Measurements from ENCODE around the gene PPP1R9A. TPM values are rescaled to one million over a fixed set of nuclear protein-coding genes. Genes with fewer than 3 reads are reported as not detected.

The PPP1R9A gene
- total RNA-seq, 2 experiments from 2014 or later: not detected

DNA sequence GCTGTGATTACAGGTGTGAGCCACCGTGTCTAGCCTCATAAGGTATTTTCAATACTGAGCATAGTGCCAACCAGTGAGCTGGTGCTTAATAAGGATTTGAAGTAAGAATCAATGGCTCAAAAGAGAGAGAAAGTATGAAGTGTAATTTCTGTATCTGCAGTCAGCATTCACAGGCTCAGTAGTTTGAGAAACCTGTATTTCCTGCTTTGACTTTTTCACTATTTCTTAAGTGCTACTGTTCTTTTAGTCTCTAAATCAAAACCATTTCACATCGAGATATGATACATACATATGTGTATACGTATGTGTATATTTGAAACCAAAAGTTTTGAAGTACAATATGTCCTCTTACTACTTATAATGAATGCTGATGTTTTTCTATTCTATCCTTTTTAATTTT lies 189.9 kb downstream of the PPP1R9A start:
- Mint-ChIP-seq H3K27ac (no peak overlapping the region), H3K4me1 (no peaks in the 10 kb centered on the region), H3K27me3 (peaks cover 2% of the 10 kb centered on the region), H3K4me3 (no peak overlapping the region), H3K36me3 (ENCODE audit: low read depth) (no peaks in the 10 kb centered on the region), H3K9me3 (ENCODE audit: low read depth) (no peaks in the 10 kb centered on the region)
- DNase-seq (no peak), ATAC-seq (no peak)
- CTCF ChIA-PET: interaction anchor here (0.6 kb wide), 1 partner anchor 17 kb away, joined by 3 read pairs; no protein-coding TSS in a partner anchor
- POLR2A ChIA-PET: no interaction called here
- intact Hi-C loops (cut with DNase I, micrococcal nuclease): no loop called here

DNA sequence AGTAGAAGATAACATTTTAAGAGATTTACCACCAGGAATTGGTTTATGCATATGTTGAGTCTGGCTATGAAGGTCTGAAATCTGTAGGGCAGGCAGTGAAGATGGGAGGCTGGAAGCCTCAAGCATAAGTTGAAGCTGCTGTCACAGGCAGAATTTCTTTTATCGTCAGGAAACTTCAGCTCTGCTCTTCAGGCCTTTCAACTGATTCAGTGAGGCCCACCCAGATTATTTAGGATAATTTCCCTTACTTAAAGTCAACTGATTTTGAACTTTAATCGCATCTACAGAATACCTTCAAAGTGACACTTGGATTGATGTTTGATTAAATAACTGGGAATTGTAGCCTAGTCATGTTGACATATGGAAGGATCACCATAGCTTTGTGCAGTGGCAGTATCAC lies 190.5 kb downstream of the PPP1R9A start:
- intact Hi-C loops (cut with DNase I, micrococcal nuclease): no loop called here
- ChIA-PET CTCF (no interaction called here), POLR2A (no interaction called here)
- no peaks in the 10 kb centered on the region for H3K36me3 Mint-ChIP-seq (ENCODE audit: low read depth)
- ATAC-seq (no peak), DNase-seq (no peak)
- H3K27ac Mint-ChIP-seq: no peak overlapping the region
- H3K4me3 Mint-ChIP-seq: no peak overlapping the region
- no peaks in the 10 kb centered on the region for H3K4me1 Mint-ChIP-seq
- H3K27me3 Mint-ChIP-seq: peaks cover 2% of the 10 kb centered on the region
- H3K9me3 Mint-ChIP-seq (ENCODE audit: low read depth): no peaks in the 10 kb centered on the region

DNA sequence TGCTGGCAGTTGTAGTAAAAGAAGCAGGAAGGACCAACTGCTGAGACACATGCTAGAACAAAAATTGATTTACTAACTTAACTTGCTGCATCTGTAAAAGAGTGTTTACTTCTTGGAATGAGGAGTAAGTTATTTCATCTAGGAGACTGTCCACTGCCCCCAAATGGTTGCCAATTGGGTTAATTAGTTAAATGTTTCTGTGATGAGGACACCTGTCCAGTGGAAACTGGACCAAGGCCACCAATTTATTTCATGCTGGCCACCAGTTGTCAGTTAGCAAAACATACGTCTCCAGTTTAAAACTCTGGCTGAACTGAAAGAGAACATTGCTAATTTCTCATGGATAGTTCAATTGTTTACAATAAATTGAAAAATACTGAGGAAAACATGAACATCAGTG lies 191.7 kb downstream of the PPP1R9A start:
- Mint-ChIP-seq H3K4me3 (no peak overlapping the region), H3K9me3 (ENCODE audit: low read depth) (no peaks in the 10 kb centered on the region), H3K27me3 (peaks cover 2% of the 10 kb centered on the region), H3K36me3 (ENCODE audit: low read depth) (no peaks in the 10 kb centered on the region), H3K4me1 (no peaks in the 10 kb centered on the region), H3K27ac (no peak overlapping the region)
- ChIA-PET POLR2A (no interaction called here), CTCF (no interaction called here)
- ATAC-seq (no peak), DNase-seq (no peak)
- intact Hi-C loops (cut with DNase I, micrococcal nuclease): no loop called here

DNA sequence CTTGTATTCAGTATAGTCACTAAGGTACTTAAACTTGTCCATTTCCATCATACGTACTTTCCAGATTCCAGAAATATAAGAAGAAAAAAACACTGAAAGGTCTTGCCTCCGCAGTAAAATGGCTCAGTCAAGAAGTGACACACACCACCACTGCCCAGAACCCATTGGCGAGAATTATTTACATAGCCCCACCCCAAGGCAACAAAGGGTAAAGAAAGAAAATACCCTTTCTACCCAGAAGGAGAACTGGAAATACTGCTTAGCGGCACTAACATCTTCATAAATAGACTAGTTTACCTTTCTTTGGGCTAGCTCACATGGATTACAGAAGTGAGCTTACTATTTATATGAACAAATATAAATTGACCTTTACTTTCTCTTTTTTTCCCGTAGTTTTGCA lies 194.0 kb downstream of the PPP1R9A start:
- Mint-ChIP-seq H3K4me1 (no peaks in the 10 kb centered on the region), H3K27ac (no peak overlapping the region), H3K36me3 (ENCODE audit: low read depth) (no peaks in the 10 kb centered on the region), H3K4me3 (no peak overlapping the region), H3K27me3 (no peaks in the 10 kb centered on the region), H3K9me3 (ENCODE audit: low read depth) (no peaks in the 10 kb centered on the region)
- DNase-seq (no peak), ATAC-seq (no peak)
- POLR2A ChIA-PET: no interaction called here
- CTCF ChIA-PET: no interaction called here
- intact Hi-C loops (cut with DNase I, micrococcal nuclease): no loop called here

DNA sequence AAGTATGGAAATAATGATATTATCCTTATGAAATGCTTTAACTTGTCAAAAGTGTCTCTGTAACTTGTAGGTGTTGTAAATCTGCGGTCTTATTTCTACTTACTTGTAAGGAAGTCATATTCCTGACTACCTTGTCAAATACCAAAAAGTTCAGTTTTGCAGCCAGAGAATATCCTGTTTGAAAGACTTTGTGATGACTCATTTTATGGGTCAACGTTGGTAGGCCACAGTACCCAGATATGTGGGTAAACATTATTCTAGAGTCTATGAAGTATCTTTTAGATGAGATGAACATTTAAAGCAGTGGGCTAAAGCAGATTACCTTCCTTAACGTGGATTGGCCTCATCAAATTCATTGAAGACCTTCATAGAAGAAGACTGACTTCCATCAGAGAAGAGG lies 195.3 kb downstream of the PPP1R9A start:
- intact Hi-C loops (cut with DNase I, micrococcal nuclease): no loop called here
- ATAC-seq: no peak
- POLR2A ChIA-PET: no interaction called here
- H3K4me1 Mint-ChIP-seq: no peaks in the 10 kb centered on the region
- H3K27ac Mint-ChIP-seq: no peak overlapping the region
- no peak overlapping the region for H3K4me3 Mint-ChIP-seq
- H3K27me3 Mint-ChIP-seq: no peaks in the 10 kb centered on the region
- H3K36me3 Mint-ChIP-seq (ENCODE audit: low read depth): no peaks in the 10 kb centered on the region
- CTCF ChIA-PET: no interaction called here
- no peak for DNase-seq
- H3K9me3 Mint-ChIP-seq (ENCODE audit: low read depth): no peaks in the 10 kb centered on the region

DNA sequence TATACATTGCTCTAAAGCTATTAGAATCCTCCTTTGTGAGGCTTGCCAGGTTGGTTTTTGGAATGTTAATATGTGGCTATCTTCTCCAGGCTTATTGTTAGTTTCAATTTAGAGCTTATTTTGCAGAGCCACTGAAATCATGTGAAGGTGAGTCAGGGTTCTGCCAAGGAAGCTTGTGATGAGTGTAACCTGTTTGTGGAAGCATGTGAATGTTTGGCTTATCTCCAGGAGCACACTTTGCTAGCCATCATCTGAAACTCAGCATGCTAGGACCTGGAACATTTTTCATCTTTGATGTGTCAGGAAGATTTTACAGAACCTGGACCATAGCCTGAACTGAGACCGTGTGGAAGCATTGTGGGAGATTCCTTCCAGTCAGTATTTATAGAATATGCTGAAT lies 197.3 kb downstream of the PPP1R9A start:
- no peaks in the 10 kb centered on the region for H3K4me1 Mint-ChIP-seq
- no peaks in the 10 kb centered on the region for H3K36me3 Mint-ChIP-seq (ENCODE audit: low read depth)
- no peaks in the 10 kb centered on the region for H3K9me3 Mint-ChIP-seq (ENCODE audit: low read depth)
- no peak overlapping the region for H3K27ac Mint-ChIP-seq
- no peak overlapping the region for H3K4me3 Mint-ChIP-seq
- ChIA-PET CTCF (no interaction called here), POLR2A (no interaction called here)
- intact Hi-C loops (cut with DNase I, micrococcal nuclease): no loop called here
- ATAC-seq: no peak
- DNase-seq: no peak
- H3K27me3 Mint-ChIP-seq: no peaks in the 10 kb centered on the region

DNA sequence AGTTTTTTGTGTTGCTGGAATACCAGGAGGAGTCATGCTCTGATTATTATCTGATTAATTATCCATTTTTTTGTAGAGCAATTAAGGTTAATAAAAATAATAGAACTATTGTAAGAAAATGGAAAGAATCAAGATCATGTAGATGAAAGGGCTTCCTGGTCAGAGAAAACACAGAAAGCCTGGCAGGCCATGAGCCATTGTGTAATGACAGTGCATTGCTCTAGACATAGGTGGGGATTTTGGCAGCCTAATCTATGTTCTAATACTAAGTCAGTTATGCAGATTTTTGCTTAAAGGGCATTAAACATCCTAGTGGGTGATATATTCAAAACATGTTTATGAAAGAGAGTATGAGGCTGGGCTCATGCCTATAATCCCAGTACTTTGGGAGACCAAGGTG lies 198.2 kb downstream of the PPP1R9A start:
- no peak for DNase-seq
- Mint-ChIP-seq H3K4me3 (no peak overlapping the region), H3K27me3 (no peaks in the 10 kb centered on the region), H3K36me3 (ENCODE audit: low read depth) (no peaks in the 10 kb centered on the region), H3K4me1 (no peaks in the 10 kb centered on the region), H3K9me3 (ENCODE audit: low read depth) (no peaks in the 10 kb centered on the region), H3K27ac (no peak overlapping the region)
- ChIA-PET CTCF (no interaction called here), POLR2A (no interaction called here)
- ATAC-seq: no peak
- intact Hi-C loops (cut with DNase I, micrococcal nuclease): no loop called here

DNA sequence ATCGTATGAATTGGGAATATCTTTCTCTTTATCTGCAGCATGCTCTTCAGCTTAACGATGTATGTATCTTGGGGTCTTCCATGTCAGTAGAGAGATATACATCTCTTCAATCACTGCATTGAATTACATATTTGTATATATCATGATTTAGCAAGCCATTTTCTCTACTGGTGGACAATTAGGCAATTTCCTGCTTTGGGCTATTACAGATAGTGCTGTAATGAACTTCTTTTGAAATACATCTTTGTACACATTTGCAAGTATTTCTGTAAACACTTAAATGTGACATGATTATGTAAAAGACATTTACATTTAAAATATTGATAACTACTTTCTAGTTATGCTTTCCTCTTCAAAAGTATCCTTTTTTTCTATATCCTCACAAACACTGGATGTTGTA lies 199.0 kb downstream of the PPP1R9A start:
- no peaks in the 10 kb centered on the region for H3K9me3 Mint-ChIP-seq (ENCODE audit: low read depth)
- POLR2A ChIA-PET: no interaction called here
- no peaks in the 10 kb centered on the region for H3K4me1 Mint-ChIP-seq

DNA sequence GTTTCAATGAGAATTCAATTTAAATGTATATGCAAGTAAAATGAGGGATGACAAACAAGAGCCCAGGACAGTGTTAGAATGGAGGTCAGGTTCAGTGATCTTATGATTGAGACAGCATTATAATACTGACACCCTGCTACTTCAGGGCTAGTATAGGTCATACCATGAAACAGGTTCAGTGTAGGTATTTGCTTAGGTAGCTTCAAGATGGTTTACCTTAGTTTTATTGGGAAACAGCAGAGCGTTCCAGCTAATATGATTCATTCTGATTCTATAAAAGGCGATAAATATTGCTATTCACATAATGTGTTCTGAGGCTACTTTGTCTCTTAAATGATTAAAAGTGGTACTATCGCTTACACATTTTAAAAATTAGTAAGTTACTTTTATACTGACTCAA lies 203.3 kb downstream of the PPP1R9A start:
- POLR2A ChIA-PET: no interaction called here
- Mint-ChIP-seq H3K4me3 (no peak overlapping the region), H3K27ac (no peak overlapping the region), H3K36me3 (ENCODE audit: low read depth) (no peaks in the 10 kb centered on the region), H3K4me1 (no peaks in the 10 kb centered on the region), H3K27me3 (no peaks in the 10 kb centered on the region), H3K9me3 (ENCODE audit: low read depth) (no peaks in the 10 kb centered on the region)
- no peak for ATAC-seq
- CTCF ChIA-PET: no interaction called here
- DNase-seq: no peak
- intact Hi-C loops (cut with DNase I, micrococcal nuclease): no loop called here

More for the DNA sequence above, 199.0 kb downstream of the PPP1R9A start:
- intact Hi-C loops (cut with DNase I, micrococcal nuclease): no loop called here
- ATAC-seq: no peak
- H3K27ac Mint-ChIP-seq: no peak overlapping the region
- H3K4me3 Mint-ChIP-seq: no peak overlapping the region
- CTCF ChIA-PET: interaction anchor here (0.6 kb wide), 2 partner anchors 217 to 295 kb away, joined by 3 read pairs; no protein-coding TSS in a partner anchor
- no peaks in the 10 kb centered on the region for H3K27me3 Mint-ChIP-seq
- no peaks in the 10 kb centered on the region for H3K36me3 Mint-ChIP-seq (ENCODE audit: low read depth)
- no peak for DNase-seq

DNA sequence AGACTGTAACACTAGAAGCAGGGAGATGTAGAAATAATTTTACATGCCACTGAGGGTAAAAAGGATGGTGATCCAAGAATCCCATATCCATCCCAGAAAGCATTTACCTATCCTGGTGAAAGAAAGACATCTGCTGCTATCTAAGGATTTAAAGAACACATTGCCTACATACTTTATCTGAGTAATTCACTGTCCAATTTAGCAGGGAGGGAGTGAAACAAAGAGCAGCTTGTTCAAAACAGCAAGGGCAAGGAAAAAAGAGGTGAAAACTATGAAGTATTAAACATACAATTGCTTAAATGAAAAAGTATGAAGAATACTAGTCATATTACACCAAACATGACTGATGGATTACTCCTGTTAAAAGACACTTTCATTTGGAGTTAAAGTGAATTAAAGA lies 206.2 kb downstream of the PPP1R9A start:
- H3K36me3 Mint-ChIP-seq (ENCODE audit: low read depth): no peaks in the 10 kb centered on the region
- H3K27ac Mint-ChIP-seq: no peak overlapping the region
- intact Hi-C loops (cut with DNase I, micrococcal nuclease): no loop called here
- ChIA-PET CTCF (no interaction called here), POLR2A (no interaction called here)
- ATAC-seq: no peak
- DNase-seq: no peak
- H3K9me3 Mint-ChIP-seq (ENCODE audit: low read depth): no peaks in the 10 kb centered on the region
- H3K4me3 Mint-ChIP-seq: no peak overlapping the region
- no peaks in the 10 kb centered on the region for H3K27me3 Mint-ChIP-seq
- H3K4me1 Mint-ChIP-seq: no peaks in the 10 kb centered on the region

DNA sequence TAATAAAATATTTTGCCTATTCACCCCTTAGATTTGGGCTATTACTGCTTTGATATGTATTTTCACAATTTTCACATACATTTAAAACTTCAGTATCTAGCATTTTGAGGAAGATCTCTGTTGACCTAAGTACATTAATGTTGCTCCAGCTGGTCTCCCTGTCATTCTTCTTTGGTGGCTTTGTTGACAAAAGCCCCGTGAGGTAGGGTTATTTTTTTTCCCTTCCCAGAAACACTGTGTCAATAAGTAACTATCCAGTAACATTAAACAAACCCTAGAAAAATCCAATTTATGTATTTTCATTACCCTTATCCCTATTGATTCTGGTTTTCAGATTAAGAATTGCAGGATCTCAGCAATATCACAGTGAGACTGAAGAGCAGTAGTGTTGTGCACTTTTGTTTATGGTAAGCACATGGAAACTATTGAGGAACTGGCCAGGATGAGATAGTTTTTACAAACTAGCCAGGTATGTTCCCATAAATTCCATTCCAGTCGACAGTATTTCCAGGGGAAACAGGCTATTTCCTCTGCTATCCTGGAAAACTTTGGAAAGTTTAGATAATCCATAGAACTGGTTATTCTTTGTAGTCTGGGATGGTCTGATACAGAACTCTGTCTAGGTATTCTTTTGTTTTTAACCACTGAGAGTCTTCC lies 218.8 kb downstream of the PPP1R9A start:
- Mint-ChIP-seq H3K4me1 (no peaks in the 10 kb centered on the region), H3K27ac (no peak overlapping the region), H3K36me3 (ENCODE audit: low read depth) (no peaks in the 10 kb centered on the region), H3K4me3 (no peak overlapping the region), H3K27me3 (no peaks in the 10 kb centered on the region), H3K9me3 (ENCODE audit: low read depth) (no peaks in the 10 kb centered on the region)
- ATAC-seq (no peak), DNase-seq (no peak)
- intact Hi-C loops (cut with DNase I, micrococcal nuclease): no loop called here
- ChIA-PET CTCF (no interaction called here), POLR2A (no interaction called here)

DNA sequence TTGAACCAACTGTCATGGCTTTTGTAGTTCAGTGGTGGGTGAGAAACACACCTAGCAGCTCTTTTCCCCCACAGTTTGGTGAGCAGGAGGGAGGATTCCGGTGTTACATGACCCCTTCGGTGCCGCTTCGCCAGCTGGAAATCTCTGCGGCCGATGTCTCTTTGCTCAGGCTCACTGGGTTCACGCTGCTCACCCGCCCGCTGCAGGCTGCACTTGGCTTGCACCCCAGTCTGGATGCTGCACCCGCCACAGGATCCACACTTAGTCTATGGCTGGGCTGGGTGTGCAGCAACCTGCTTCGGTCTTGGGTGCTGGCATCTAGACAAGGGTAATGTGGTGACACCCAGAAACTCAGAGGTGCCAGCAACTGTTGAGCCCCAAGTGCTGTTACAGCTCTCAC lies 225.1 kb downstream of the PPP1R9A start:
- Mint-ChIP-seq H3K4me3 (no peak overlapping the region), H3K27ac (no peak overlapping the region), H3K36me3 (ENCODE audit: low read depth) (no peaks in the 10 kb centered on the region), H3K27me3 (no peaks in the 10 kb centered on the region), H3K4me1 (no peaks in the 10 kb centered on the region), H3K9me3 (ENCODE audit: low read depth) (no peaks in the 10 kb centered on the region)
- intact Hi-C loops (cut with DNase I, micrococcal nuclease): no loop called here
- CTCF ChIA-PET: interaction anchor here (0.8 kb wide), 1 partner anchor 735 kb away, joined by 3 read pairs; no protein-coding TSS in a partner anchor
- no peak for ATAC-seq
- POLR2A ChIA-PET: no interaction called here
- no peak for DNase-seq

DNA sequence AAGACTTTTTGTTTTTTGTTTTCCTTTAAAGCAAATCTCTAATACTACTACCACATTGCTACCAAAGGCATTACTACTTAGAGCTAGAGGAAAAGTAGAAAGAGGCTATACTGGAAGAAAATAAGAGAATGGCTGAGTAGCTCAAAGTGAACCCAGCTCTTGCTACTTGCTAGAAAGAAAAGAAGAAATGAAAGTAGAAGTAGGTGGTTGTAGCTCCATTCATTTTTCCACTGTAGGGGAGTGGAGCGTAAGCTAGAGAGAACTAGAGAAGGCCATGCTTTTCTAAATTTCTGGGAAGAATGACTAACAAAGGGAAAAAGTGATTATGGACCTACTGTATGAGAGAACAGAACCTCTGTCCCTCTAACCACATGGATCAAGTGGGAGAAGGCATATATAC lies 232.5 kb downstream of the PPP1R9A start:
- intact Hi-C loops (cut with DNase I, micrococcal nuclease): no loop called here
- H3K4me1 Mint-ChIP-seq: no peaks in the 10 kb centered on the region
- no peak overlapping the region for H3K4me3 Mint-ChIP-seq

More for the DNA sequence above, 232.5 kb downstream of the PPP1R9A start:
- Mint-ChIP-seq H3K36me3 (ENCODE audit: low read depth) (no peaks in the 10 kb centered on the region), H3K9me3 (ENCODE audit: low read depth) (peaks cover 2% of the 10 kb centered on the region), H3K27me3 (peaks cover 4% of the 10 kb centered on the region), H3K27ac (no peak overlapping the region)
- ATAC-seq (no peak), DNase-seq (no peak)
- ChIA-PET POLR2A (no interaction called here), CTCF (interaction anchor here (0.9 kb wide), 1 partner anchor 9 kb away, joined by 3 read pairs; no protein-coding TSS in a partner anchor)
